Left ventricle myocardium inferior (tissue), 1 donor: Measurements from ENCODE around the gene SYCE3. TPM values are rescaled to one million over a fixed set of nuclear protein-coding genes. Genes with fewer than 3 reads are reported as not detected.

Source experiments
- DNase-seq: peaks from one replicate; pipeline ENCODE4 v3.0.0-alpha.2; 2020
- H3K27ac ChIP-seq: fragments of 200-600 bp; replicated peaks from 2 replicates; pipeline ENCODE4 v1.8.0; 2021
- H3K27me3 ChIP-seq: fragments of 200-600 bp; 2 replicates; pipeline ENCODE4 v1.8.0; 2021; ENCODE audit warnings: low read depth
- H3K36me3 ChIP-seq: fragments of 200-600 bp; 2 replicates; pipeline ENCODE4 v1.8.0; 2021
- H3K4me1 ChIP-seq: fragments of 200-600 bp; 2 replicates; pipeline ENCODE4 v1.8.0; 2021
- H3K4me3 ChIP-seq: fragments of 200-600 bp; 2 replicates; pipeline ENCODE4 v1.8.0; 2021; ENCODE audit warnings: mild to moderate bottlenecking, moderate library complexity
- H3K9me3 ChIP-seq: fragments of 200-600 bp; replicated peaks from 2 replicates; pipeline ENCODE4 v1.8.0; 2021
- CTCF ChIP-seq: fragments of 200-600 bp; IDR thresholded peaks from 2 replicates; pipeline ENCODE4 v1.8.0; 2021; ENCODE audit warnings: antibody characterized with exemption, mild to moderate bottlenecking, borderline replicate concordance
- intact Hi-C: fragments of 100-400 bp; cut with micrococcal nuclease; formaldehyde crosslinking; loops from one replicate; pipeline ENCODE4 v1.11.0; 2022
- total RNA-seq: library from RNA; stranded (reverse); fragmentation: NEBNext Ultra II Directional; extraction: Animal tissue kit (Norgen Biotek cat#: 25700); gene quantifications from one replicate; pipeline ENCODE4 v1.2.1, GENCODE V29; 2021
- donor health status: DM: no; HTN: yes; CAD: no; lungs with severe emphysema.

The SYCE3 gene
- total RNA-seq, 1 donor from 2014 or later: not detected

GRCh38 chr22:50606165-50606945, 43.6 kb upstream of the SYCE3 start:
- no peak for TF ChIP-seq CTCF
- Histone ChIP-seq H3K9me3 (no peaks in the 10 kb centered on the region), H3K4me1 (peaks cover 8% of the 10 kb centered on the region), H3K36me3 (no peaks in the 10 kb centered on the region), H3K4me3 (no peak overlapping the region), H3K27ac (no peak overlapping the region), H3K27me3 (peaks cover 90% of the 10 kb centered on the region)
- intact Hi-C loops: no loop called here
- no peak for DNase-seq

GRCh38 chr22:50605613-50606074, 42.9 kb upstream of the SYCE3 start:
- DNase-seq: no peak
- Histone ChIP-seq H3K9me3 (no peaks in the 10 kb centered on the region), H3K27me3 (peaks cover 91% of the 10 kb centered on the region), H3K27ac (no peak overlapping the region), H3K36me3 (no peaks in the 10 kb centered on the region), H3K4me3 (no peak overlapping the region), H3K4me1 (peaks cover 12% of the 10 kb centered on the region)
- TF ChIP-seq CTCF: no peak
- intact Hi-C loops: no loop called here

GRCh38 chr22:50605002-50605612, 42.4 kb upstream of the SYCE3 start:
- Histone ChIP-seq H3K27ac (no peak overlapping the region), H3K4me3 (no peak overlapping the region), H3K9me3 (no peaks in the 10 kb centered on the region), H3K27me3 (peaks cover 91% of the 10 kb centered on the region), H3K36me3 (no peaks in the 10 kb centered on the region), H3K4me1 (peaks cover 15% of the 10 kb centered on the region)
- TF ChIP-seq CTCF: no peak
- intact Hi-C loops: no loop called here
- DNase-seq: no peak

GRCh38 chr22:50604256-50605001, 41.7 kb upstream of the SYCE3 start:
- Histone ChIP-seq H3K36me3 (no peaks in the 10 kb centered on the region), H3K27me3 (peaks cover 91% of the 10 kb centered on the region), H3K27ac (no peak overlapping the region), H3K9me3 (no peaks in the 10 kb centered on the region), H3K4me1 (peaks cover 17% of the 10 kb centered on the region), H3K4me3 (no peak overlapping the region)
- DNase-seq: no peak
- intact Hi-C loops: no loop called here
- no peak for TF ChIP-seq CTCF

GRCh38 chr22:50603511-50604255, 41.0 kb upstream of the SYCE3 start:
- Histone ChIP-seq H3K27ac (no peak overlapping the region), H3K9me3 (no peaks in the 10 kb centered on the region), H3K36me3 (no peaks in the 10 kb centered on the region), H3K4me3 (no peak overlapping the region), H3K27me3 (peaks cover 95% of the 10 kb centered on the region), H3K4me1 (peaks cover 17% of the 10 kb centered on the region)
- TF ChIP-seq CTCF: no peak
- intact Hi-C loops: no loop called here
- no peak for DNase-seq
